ENCODE data around the gene SMIM21. TPM values are rescaled to one million over a fixed set of nuclear protein-coding genes. Genes with fewer than 3 reads are reported as not detected.

SMIM21 gene
- total and polyA plus RNA-seq, 2 of the 8 experiments (the other 6 are each of a cell fraction or from before 2014, with no cell fraction given), result not detected

DNA sequence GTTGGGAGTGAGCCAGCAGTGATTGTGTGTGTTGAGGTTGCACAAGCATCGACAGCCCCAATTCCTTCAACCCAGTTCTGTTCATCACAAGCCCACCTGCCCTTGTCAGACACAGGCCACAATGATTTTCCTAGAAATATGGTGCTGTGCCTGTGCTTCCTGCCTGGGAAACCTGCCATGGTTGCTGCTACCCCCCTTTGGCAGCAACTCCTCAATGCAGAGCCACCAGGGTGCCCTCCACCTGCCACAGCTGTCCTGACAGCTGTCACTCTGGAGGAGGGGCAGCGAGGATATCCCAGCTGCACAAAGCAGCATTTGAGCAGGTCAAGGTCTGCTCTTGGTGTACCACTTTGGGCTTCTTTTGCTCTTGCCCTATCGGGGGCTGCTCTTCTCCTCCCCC, 27.1 kb downstream of the SMIM21 start (continued):
- TF ChIP-seq, protein P1, sequence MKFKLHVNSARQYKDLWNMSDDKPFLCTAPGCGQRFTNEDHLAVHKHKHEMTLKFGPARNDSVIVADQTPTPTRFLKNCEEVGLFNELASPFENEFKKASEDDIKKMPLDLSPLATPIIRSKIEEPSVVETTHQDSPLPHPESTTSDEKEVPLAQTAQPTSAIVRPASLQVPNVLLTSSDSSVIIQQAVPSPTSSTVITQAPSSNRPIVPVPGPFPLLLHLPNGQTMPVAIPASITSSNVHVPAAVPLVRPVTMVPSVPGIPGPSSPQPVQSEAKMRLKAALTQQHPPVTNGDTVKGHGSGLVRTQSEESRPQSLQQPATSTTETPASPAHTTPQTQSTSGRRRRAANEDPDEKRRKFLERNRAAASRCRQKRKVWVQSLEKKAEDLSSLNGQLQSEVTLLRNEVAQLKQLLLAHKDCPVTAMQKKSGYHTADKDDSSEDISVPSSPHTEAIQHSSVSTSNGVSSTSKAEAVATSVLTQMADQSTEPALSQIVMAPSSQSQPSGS (IDR thresholded peaks at IDR 0.05; ENCODE audit: low read length), result no peak
- TF ChIP-seq CBX8 (IDR thresholded peaks at IDR 0.05; ENCODE audit: borderline replicate concordance, low read depth, low read length) (no peak), TAF1 (IDR thresholded peaks at IDR 0.05; ENCODE audit: low read depth, low read length) (no peak), SRF (IDR thresholded peaks at IDR 0.05; ENCODE audit: low read depth, low read length) (no peak), GTF2F1 (IDR thresholded peaks at IDR 0.05; ENCODE audit: borderline replicate concordance, low read depth, low read length) (no peak), SP4 (IDR thresholded peaks at IDR 0.05; ENCODE audit: low read length) (no peak), BACH1 (IDR thresholded peaks at IDR 0.05; ENCODE audit: low read length) (no peak)
- TF ChIP-seq, protein P2, sequence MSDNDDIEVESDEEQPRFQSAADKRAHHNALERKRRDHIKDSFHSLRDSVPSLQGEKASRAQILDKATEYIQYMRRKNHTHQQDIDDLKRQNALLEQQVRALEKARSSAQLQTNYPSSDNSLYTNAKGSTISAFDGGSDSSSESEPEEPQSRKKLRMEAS (IDR thresholded peaks at IDR 0.05), result no peak
- TF ChIP-seq, protein P3, sequence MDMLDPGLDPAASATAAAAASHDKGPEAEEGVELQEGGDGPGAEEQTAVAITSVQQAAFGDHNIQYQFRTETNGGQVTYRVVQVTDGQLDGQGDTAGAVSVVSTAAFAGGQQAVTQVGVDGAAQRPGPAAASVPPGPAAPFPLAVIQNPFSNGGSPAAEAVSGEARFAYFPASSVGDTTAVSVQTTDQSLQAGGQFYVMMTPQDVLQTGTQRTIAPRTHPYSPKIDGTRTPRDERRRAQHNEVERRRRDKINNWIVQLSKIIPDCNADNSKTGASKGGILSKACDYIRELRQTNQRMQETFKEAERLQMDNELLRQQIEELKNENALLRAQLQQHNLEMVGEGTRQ (IDR thresholded peaks at IDR 0.05; ENCODE audit: low read length), result no peak
